Transverse colon (tissue), 3 donors: Measurements from ENCODE around the gene SP100.

Source experiments
- EP300 ChIP-seq: sonication (generic); formaldehyde crosslinking; IDR thresholded peaks from one replicate; pipeline ENCODE4 v1.6.1; 2017; ENCODE audit warnings: antibody characterized with exemption, low read depth
- TF ChIP-seq, protein P1 (sequence below), 5 experiments: fragments of 200-600 bp in 3 of 5; fragments of 450-650 bp in 2 of 5; sonication (generic) in 3 of 5; IDR thresholded peaks; 1 replicate in 2 of 5; 2 replicates in 3 of 5; pipeline ENCODE4 v1.5.1; 2016 to 2017; ENCODE audit warnings: antibody characterized with exemption in 5 of 5, inconsistent platforms in 3 of 5, mild to moderate bottlenecking in 2 of 5, moderate library complexity in 1 of 5

DNA sequence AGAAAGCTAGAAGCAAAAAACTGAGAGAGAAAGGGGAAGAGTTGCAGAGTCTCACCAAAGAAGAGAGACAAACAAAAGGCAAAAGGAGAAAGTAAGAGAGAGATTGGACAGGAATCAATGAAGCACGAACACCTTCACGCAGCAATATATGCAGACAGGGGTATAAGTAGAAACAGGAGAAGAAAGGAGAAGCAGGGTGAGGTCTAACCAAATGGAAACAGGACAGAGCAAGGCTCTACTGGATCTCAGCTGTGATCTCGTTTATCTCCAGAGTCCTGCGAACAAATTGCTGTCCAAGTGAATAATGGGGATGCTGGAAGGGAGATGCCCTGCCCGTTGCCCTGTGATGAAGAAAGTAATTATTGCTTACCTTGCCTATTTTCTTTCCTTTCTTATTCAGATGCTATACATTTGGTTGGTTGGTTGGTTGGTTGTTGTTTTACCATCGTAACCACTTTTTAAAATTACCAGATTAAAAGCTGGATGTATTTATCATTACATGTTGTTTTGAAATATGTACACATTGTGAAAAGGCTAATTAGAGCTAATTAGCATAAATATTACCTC is 34.0 kb downstream of the SP100 start:
- TF ChIP-seq EP300, result no peak
- TF ChIP-seq, protein P1, sequence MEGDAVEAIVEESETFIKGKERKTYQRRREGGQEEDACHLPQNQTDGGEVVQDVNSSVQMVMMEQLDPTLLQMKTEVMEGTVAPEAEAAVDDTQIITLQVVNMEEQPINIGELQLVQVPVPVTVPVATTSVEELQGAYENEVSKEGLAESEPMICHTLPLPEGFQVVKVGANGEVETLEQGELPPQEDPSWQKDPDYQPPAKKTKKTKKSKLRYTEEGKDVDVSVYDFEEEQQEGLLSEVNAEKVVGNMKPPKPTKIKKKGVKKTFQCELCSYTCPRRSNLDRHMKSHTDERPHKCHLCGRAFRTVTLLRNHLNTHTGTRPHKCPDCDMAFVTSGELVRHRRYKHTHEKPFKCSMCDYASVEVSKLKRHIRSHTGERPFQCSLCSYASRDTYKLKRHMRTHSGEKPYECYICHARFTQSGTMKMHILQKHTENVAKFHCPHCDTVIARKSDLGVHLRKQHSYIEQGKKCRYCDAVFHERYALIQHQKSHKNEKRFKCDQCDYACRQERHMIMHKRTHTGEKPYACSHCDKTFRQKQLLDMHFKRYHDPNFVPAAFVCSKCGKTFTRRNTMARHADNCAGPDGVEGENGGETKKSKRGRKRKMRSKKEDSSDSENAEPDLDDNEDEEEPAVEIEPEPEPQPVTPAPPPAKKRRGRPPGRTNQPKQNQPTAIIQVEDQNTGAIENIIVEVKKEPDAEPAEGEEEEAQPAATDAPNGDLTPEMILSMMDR (IDR thresholded peaks at IDR 0.05), result no peak
